Bronchial epithelial cell (primary cell): ENCODE data around the gene NOTCH1. TPM values are rescaled to one million over a fixed set of nuclear protein-coding genes. Genes with fewer than 3 reads are reported as not detected.

ENCODE experiments used
- DNase-seq: peaks from one replicate; pipeline ENCODE4 v3.0.0-alpha.2; 2010; ENCODE audit warnings: low read depth
- FAIRE-seq: peaks from 2 replicates; lab custom pipeline; 2011; peaks lifted over from hg19 to GRCh38; lab: Jason Lieb, UNC
- H3K27me3 ChIP-seq: 2 replicates; pipeline ENCODE4 v1.5.1; 2011; ENCODE audit warnings: low read length; ENCODE audit not compliant: control insufficient read depth, insufficient read depth
- H3K36me3 ChIP-seq: 2 replicates; pipeline ENCODE4 v1.5.1; 2011; ENCODE audit warnings: low read length; ENCODE audit not compliant: control insufficient read depth, insufficient read depth
- H3K4me3 ChIP-seq: 2 replicates; pipeline ENCODE4 v1.5.1; 2011; ENCODE audit warnings: mild to moderate bottlenecking, low read depth, low read length, control low read depth
- CTCF ChIP-seq: IDR thresholded peaks from 2 replicates; pipeline ENCODE4 v1.5.1; 2011; ENCODE audit warnings: mild to moderate bottlenecking, moderate library complexity, low read length, control low read depth, inconsistent platforms; ENCODE audit not compliant: insufficient read depth, severe bottlenecking
- total RNA-seq: library from RNA; depleted of rRNA; stranded (reverse); fragments of >200 nt; gene quantifications from 2 replicates; pipeline ENCODE4 v1.2.1, GENCODE V29; 2014

The NOTCH1 gene
- total RNA-seq, 1 donor from 2014 or later = 70.0 TPM

GRCh38 chr9:136511144-136511669 lies 34.6 kb downstream of the NOTCH1 start:
- no peak for DNase-seq
- H3K36me3 ChIP-seq = peaks cover 90% of the 10 kb centered on the region
- H3K27me3 ChIP-seq = no peaks in the 10 kb centered on the region
- FAIRE-seq = no peak
- no peak overlapping the region for H3K4me3 ChIP-seq
- TF ChIP-seq CTCF = no peak

GRCh38 chr9:136510561-136510960 lies 35.3 kb downstream of the NOTCH1 start:
- Histone ChIP-seq H3K36me3 (peaks cover 89% of the 10 kb centered on the region), H3K27me3 (no peaks in the 10 kb centered on the region), H3K4me3 (no peak overlapping the region)
- FAIRE-seq = no peak
- no peak for DNase-seq
- no peak for TF ChIP-seq CTCF

GRCh38 chr9:136509549-136509948 lies 36.3 kb downstream of the NOTCH1 start:
- no peak for TF ChIP-seq CTCF
- DNase-seq = no peak
- peaks cover 89% of the 10 kb centered on the region for H3K36me3 ChIP-seq

GRCh38 chr9:136508729-136509500 lies 36.9 kb downstream of the NOTCH1 start:
- Histone ChIP-seq H3K27me3 (no peaks in the 10 kb centered on the region), H3K36me3 (peaks cover 89% of the 10 kb centered on the region), H3K4me3 (no peak overlapping the region)
- no peak for TF ChIP-seq CTCF
- no peak for DNase-seq
- no peak for FAIRE-seq

More at GRCh38 chr9:136509549-136509948, 36.3 kb downstream of the NOTCH1 start:
- Histone ChIP-seq H3K27me3 (no peaks in the 10 kb centered on the region), H3K4me3 (no peak overlapping the region)
- no peak for FAIRE-seq

GRCh38 chr9:136507992-136508375 lies 37.9 kb downstream of the NOTCH1 start:
- FAIRE-seq (no peak), DNase-seq (no peak)
- peaks cover 91% of the 10 kb centered on the region for H3K36me3 ChIP-seq
- no peak overlapping the region for H3K4me3 ChIP-seq
- H3K27me3 ChIP-seq = no peaks in the 10 kb centered on the region
- TF ChIP-seq CTCF = no peak
